HepG2 (cell line): ENCODE measurements around the gene ARIH2. TPM values are rescaled to one million over a fixed set of nuclear protein-coding genes. Genes with fewer than 3 reads are reported as not detected.

Experiments
- ATAC-seq: fragments of 200-7000 bp; cut with Tn5 transposase; 3 replicates; pipeline ENCODE4 v1.9.1; 2020; ENCODE audit warnings: mild to moderate bottlenecking, moderate library complexity
- BruUV-seq: library from RNA; stranded (reverse); fragments of 400-500 nt; replicated peaks from 2 replicates; lab custom pipeline; 2021; lab: Mats Ljungman, UMichigan
- CTCF ChIA-PET: fragments of 300-600 bp; formaldehyde crosslinking; extraction: SDS; loops from one replicate; lab custom pipeline; 2021; ENCODE audit warnings: low total read pairs, inconsistent platforms, low intra/inter-chr PET ratio; lab: Yijun Ruan, JAX
- POLR2A ChIA-PET: fragments of 350-600 bp; sonication (Branson Sonifier 250); formaldehyde crosslinking; loops from one replicate; lab custom pipeline; 2020; ENCODE audit warnings: antibody characterized with exemption, inconsistent platforms; lab: Yijun Ruan, JAX
- DNase-seq: peaks from one replicate; pipeline ENCODE4 v3.0.0-alpha.2; 2015; ENCODE audit warnings: low spot score
- FAIRE-seq: peaks from 3 replicates; lab custom pipeline; 2011; peaks lifted over from hg19 to GRCh38; lab: Jason Lieb, UNC
- H2AFZ ChIP-seq: one replicate; pipeline ENCODE4 v1.6.1; 2011; ENCODE audit warnings: low read length, inconsistent platforms
- H3K27ac ChIP-seq: fragments of 300-600 bp; 3 replicates; pipeline ENCODE4 v1.8.0; 2011; ENCODE audit warnings: mixed run types, mild to moderate bottlenecking, mixed read lengths, low read length, inconsistent platforms; ENCODE audit not compliant: insufficient read depth; ENCODE audit errors: extremely low read length
- H3K27me3 ChIP-seq, 2 experiments: fragments of 200-600 bp in 1 of 2; 2 replicates in 1 of 2; 3 replicates in 1 of 2; pipeline versions ENCODE4 v1.6.0 to v1.8.0; 2011; ENCODE audit warnings: low read length in 2 of 2, mild to moderate bottlenecking in 2 of 2, moderate library complexity in 2 of 2, inconsistent platforms in 1 of 2; ENCODE audit not compliant: insufficient read depth in 2 of 2, control insufficient read depth in 1 of 2
- H3K36me3 ChIP-seq, 2 experiments: fragments of 200-600 bp in 1 of 2; replicated peaks in 1 of 2; 2 replicates in 1 of 2; 3 replicates in 1 of 2; pipeline versions ENCODE4 v1.5.1 to v1.8.0; 2011; ENCODE audit warnings: low read length in 2 of 2, inconsistent platforms in 1 of 2; ENCODE audit not compliant: insufficient read depth in 2 of 2, control insufficient read depth in 1 of 2
- H3K4me1 ChIP-seq: 2 replicates; pipeline ENCODE4 v1.5.1; 2012; ENCODE audit warnings: low read length, inconsistent platforms; ENCODE audit not compliant: insufficient read depth
- H3K4me2 ChIP-seq: 2 replicates; pipeline ENCODE4 v1.6.0; 2011; ENCODE audit warnings: low read depth, low read length, inconsistent platforms
- H3K4me3 ChIP-seq, 3 experiments: fragments of 200-600 bp in 1 of 3; sonication (generic), shearing (Covaris generic) in 1 of 3; replicated peaks in 1 of 3; 2 replicates each; pipeline ENCODE4 v1.5.1; 2011 to 2016; ENCODE audit warnings: low read length in 3 of 3, inconsistent platforms in 2 of 3, low read depth in 2 of 3, mild to moderate bottlenecking in 2 of 3, control low read depth in 1 of 3, mixed read lengths in 1 of 3; ENCODE audit not compliant: insufficient read depth in 1 of 3
- H3K79me2 ChIP-seq: one replicate; pipeline ENCODE4 v1.6.1; 2011; ENCODE audit warnings: low read length, inconsistent platforms; ENCODE audit not compliant: insufficient read depth
- H3K9ac ChIP-seq: 2 replicates; pipeline ENCODE4 v1.6.0; 2011; ENCODE audit warnings: mild to moderate bottlenecking, low read depth, low read length, inconsistent platforms; ENCODE audit not compliant: insufficient read depth
- H3K9me3 ChIP-seq: 2 replicates; pipeline ENCODE4 v1.5.1; 2012; ENCODE audit warnings: mild to moderate bottlenecking, low read length
- H4K20me1 ChIP-seq: 2 replicates; pipeline ENCODE4 v1.6.0; 2011; ENCODE audit warnings: inconsistent platforms, mild to moderate bottlenecking, low read length, moderate library complexity; ENCODE audit not compliant: insufficient read depth
- AGO1 ChIP-seq: fragments of 200-400 bp; formaldehyde crosslinking; IDR thresholded peaks from 2 replicates; pipeline ENCODE4 v1.6.1; 2017; ENCODE audit warnings: mild to moderate bottlenecking, low read depth, low read length, moderate library complexity; ENCODE audit not compliant: poor library complexity, severe bottlenecking
- ATF7-NPFF ChIP-seq: sonication (generic); formaldehyde crosslinking; IDR thresholded peaks from 2 replicates; pipeline ENCODE4 v1.8.1; 2023; ENCODE audit warnings: mild to moderate bottlenecking, low read depth, missing genetic modification reagents, moderate library complexity
- CBFB ChIP-seq: sonication (generic); formaldehyde crosslinking; IDR thresholded peaks from 2 replicates; pipeline ENCODE4 v1.4.0; 2020; ENCODE audit warnings: missing genetic modification reagents
- CREB1 ChIP-seq, 2 experiments: fragments of 450-650 bp in 1 of 2; IDR thresholded peaks; 2 replicates each; pipeline ENCODE4 v1.6.1; 2016 to 2017; ENCODE audit warnings: control low read depth in 1 of 2, mild to moderate bottlenecking in 1 of 2, missing compliant biosample characterization in 1 of 2, missing genetic modification characterization in 1 of 2
- RARA ChIP-seq: IDR thresholded peaks from 2 replicates; pipeline ENCODE4 v1.6.1; 2016; ENCODE audit warnings: missing genetic modification reagents, missing compliant biosample characterization
- SNRNP70 ChIP-seq: fragments of 200-400 bp; formaldehyde crosslinking; IDR thresholded peaks from 2 replicates; pipeline ENCODE4 v1.6.1; 2017; ENCODE audit warnings: mild to moderate bottlenecking, low read depth, low read length, moderate library complexity
- U2AF2 ChIP-seq: fragments of 200-400 bp; formaldehyde crosslinking; IDR thresholded peaks from 2 replicates; pipeline ENCODE4 v1.6.1; 2017; ENCODE audit warnings: low read depth, mild to moderate bottlenecking, low read length
- ZFP62 ChIP-seq: sonication (generic); formaldehyde crosslinking; IDR thresholded peaks from 2 replicates; pipeline ENCODE4 v1.4.0; 2020; ENCODE audit warnings: missing genetic modification reagents
- ZNF350 ChIP-seq: sonication (generic); formaldehyde crosslinking; IDR thresholded peaks from 2 replicates; pipeline ENCODE4 v1.4.0; 2020; ENCODE audit warnings: mild to moderate bottlenecking, low read depth, missing genetic modification reagents, borderline replicate concordance
- ZNF773 ChIP-seq: sonication (generic); formaldehyde crosslinking; IDR thresholded peaks from 2 replicates; pipeline ENCODE4 v1.4.0; 2020; ENCODE audit warnings: missing genetic modification reagents, borderline replicate concordance
- WGBS: methylation state at CpG from one replicate; pipeline ENCODE4 v1.1.6; 2017; ENCODE audit warnings: low lambda C conversion rate; 5-methylcytosine and 5-hydroxymethylcytosine counted together
- in situ Hi-C: cut with HindIII; loops from 2 replicates; pipeline ENCODE4 v1.10.0; 2017; ENCODE audit warnings: low pct_unique_long_range_greater_than_20kb; ENCODE audit not compliant: extremely low pct_ligation_motif_present
- intact Hi-C: fragments of 100-400 bp; cut with micrococcal nuclease; formaldehyde crosslinking; loops from one replicate; pipeline ENCODE4 v1.10.0; 2022; ENCODE audit not compliant: unreplicated experiment
- polyA plus RNA-seq, 8 experiments: library from polyadenylated mRNA; depleted of rRNA in 3 of 8; stranded (reverse) in 7 of 8; unstranded in 1 of 8; fragments of >200 nt; fragmentation: Illumina TruSeq in 4 of 8; extraction: Trizol in 4 of 8; gene quantifications; 2 replicates each; pipeline versions ENCODE4 v1.2.1 to v1.2.3, GENCODE V29; 2011 to 2016; ENCODE audit warnings: low read depth in 4 of 8, missing spikeins in 1 of 8, mixed read lengths in 1 of 8; ENCODE audit not compliant: insufficient read depth in 1 of 8
- total RNA-seq, 5 experiments: library from RNA; depleted of rRNA; stranded (reverse); fragments of >200 nt; fragmentation: Illumina TruSeq; extraction: Trizol; gene quantifications; 2 replicates each; pipeline ENCODE4 v1.2.3, GENCODE V29; 2016; ENCODE audit warnings: low read depth in 1 of 5
- TF ChIP-seq, protein P1 (sequence below): sonication (generic); formaldehyde crosslinking; IDR thresholded peaks from 2 replicates; pipeline ENCODE4 v1.9.0; 2021; ENCODE audit warnings: missing genetic modification reagents, mild to moderate bottlenecking, borderline replicate concordance
- TF ChIP-seq, protein P2 (sequence below): sonication (generic); formaldehyde crosslinking; IDR thresholded peaks from 2 replicates; pipeline ENCODE4 v1.5.0; 2020; ENCODE audit warnings: missing genetic modification reagents
- TF ChIP-seq, protein P3 (sequence below): sonication (generic); formaldehyde crosslinking; IDR thresholded peaks from 2 replicates; pipeline ENCODE4 v1.8.1; 2022; ENCODE audit warnings: low read depth, mild to moderate bottlenecking, missing genetic modification reagents

ARIH2 gene
- total and polyA plus RNA-seq, 2 of the 13 experiments (the other 11 are each of a cell fraction or from before 2014, with no cell fraction given) = 64.8 to 83.3 TPM

DNA sequence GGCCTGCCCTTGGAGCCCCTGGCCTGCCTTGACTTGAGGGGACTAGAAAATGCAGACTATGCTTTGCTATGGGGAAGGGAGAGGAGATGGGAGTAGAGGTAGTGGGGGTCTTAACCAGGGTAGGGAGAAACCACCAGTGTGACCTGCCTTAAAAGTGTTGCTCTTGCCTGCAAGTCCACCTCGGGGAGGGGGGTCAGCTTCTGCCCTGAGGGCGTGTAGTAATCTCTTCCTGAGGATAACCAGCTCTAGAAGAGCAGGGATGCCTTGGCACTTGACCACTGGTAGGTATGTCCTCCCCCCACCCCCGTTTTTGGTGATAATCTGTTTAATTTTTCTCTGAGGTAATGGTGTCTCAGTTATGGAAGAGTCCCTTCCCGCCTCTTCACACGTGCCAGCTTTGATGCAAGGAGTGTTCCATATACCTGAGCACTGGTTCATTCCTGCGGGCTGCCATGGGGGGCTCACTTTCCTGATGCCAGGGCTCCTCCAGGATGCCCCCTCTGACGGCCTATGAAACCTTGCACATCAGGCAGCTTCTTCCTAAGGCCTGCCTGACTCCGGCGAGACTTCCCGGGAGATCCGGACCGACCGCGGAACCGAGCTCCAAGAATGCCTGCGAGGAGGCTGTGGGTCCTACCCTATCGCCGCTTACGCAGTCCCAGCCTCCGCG lies 70.6 kb downstream of the ARIH2 start (continued):
- TF ChIP-seq AGO1 (no peak), SNRNP70 (no peak), ZNF350 (CRISPR knock-in tag) (no peak), U2AF2 (no peak)
- TF ChIP-seq, protein P1, sequence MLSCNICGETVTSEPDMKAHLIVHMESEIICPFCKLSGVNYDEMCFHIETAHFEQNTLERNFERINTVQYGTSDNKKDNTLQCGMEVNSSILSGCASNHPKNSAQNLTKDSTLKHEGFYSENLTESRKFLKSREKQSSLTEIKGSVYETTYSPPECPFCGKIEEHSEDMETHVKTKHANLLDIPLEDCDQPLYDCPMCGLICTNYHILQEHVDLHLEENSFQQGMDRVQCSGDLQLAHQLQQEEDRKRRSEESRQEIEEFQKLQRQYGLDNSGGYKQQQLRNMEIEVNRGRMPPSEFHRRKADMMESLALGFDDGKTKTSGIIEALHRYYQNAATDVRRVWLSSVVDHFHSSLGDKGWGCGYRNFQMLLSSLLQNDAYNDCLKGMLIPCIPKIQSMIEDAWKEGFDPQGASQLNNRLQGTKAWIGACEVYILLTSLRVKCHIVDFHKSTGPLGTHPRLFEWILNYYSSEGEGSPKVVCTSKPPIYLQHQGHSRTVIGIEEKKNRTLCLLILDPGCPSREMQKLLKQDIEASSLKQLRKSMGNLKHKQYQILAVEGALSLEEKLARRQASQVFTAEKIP = no peak
- TF ChIP-seq, all 625 proteins: peak for 0

DNA sequence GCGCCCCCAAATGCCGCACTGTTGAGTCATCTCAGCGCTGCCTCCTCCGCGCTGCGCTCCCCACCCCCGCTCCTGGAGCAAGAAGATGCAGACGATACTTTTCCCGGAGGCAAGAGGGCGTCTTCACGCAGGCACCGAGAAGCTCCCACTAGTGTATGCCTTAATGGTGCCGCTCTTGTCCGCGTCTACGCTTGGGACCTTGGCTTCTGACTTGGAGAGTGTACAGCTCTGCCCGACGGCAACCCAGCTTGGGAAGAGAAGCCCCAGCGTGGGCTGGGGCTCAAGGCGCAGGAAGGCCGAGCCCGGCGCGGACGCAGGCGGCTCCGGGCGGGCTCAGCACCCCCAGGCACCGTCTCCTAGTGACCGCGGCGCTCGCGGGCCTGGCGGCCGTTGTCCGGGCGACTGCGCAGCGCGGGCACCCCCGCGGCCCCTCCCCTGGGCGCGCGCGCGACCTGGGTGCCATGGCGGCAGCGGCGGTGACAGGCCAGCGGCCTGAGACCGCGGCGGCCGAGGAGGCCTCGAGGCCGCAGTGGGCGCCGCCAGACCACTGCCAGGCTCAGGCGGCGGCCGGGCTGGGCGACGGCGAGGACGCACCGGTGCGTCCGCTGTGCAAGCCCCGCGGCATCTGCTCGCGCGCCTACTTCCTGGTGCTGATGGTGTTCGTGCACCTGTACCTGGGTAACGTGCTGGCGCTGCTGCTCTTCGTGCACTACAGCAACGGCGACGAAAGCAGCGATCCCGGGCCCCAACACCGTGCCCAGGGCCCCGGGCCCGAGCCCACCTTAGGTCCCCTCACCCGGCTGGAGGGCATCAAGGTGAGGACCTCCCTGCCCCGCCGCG lies 71.4 kb downstream of the ARIH2 start, which contains the start of gene P4HTM:
TSS of gene P4HTM (plus strand) at position 446 of the 840 bp plus-strand sequence. CDS start at position 462, 16 bp downstream.
- POLR2A ChIA-PET = no interaction called here
- BruUV-seq = no TSS peak
- Histone ChIP-seq H4K20me1 (no peaks in the 10 kb centered on the region), H3K27me3 (no peaks in the 10 kb centered on the region), H3K9ac (no peak within 1 kb of the TSS), H3K27ac (no peak within 1 kb of the TSS), H3K4me1 (no peaks in the 10 kb centered on the region), H2AFZ (no peak within 1 kb of the TSS), H3K4me3 (no peak within 1 kb of the TSS), H3K36me3 (peaks cover 0 to under 1% of the 10 kb centered on the region in 2 experiments; a peak in 1 of 5 replicates), H3K79me2 (no peaks in the 10 kb centered on the region), H3K9me3 (no peaks in the 10 kb centered on the region), H3K4me2 (no peak within 1 kb of the TSS)
- in situ Hi-C loops (no loop called here), intact Hi-C loops (loop anchor here (5.0 kb wide), 1 partner anchor 167 kb away; no protein-coding TSS in a partner anchor)
- ATAC-seq = no peak
- FAIRE-seq = no peak
- no peak for DNase-seq
- CTCF ChIA-PET = no interaction called here
- 97% methylated on average over 38 of the region's 91 CpGs for WGBS
- TF ChIP-seq CBFB (CRISPR knock-in tag) (no peak), ZNF773 (no peak), ZFP62 (CRISPR knock-in tag) (no peak), CREB1 (IDR thresholded peaks at IDR 0.05) (no peak), CREB1 (CRISPR knock-in tag; IDR thresholded peaks at IDR 0.05) (no peak), RARA (CRISPR knock-in tag) (no peak), ATF7-NPFF (CRISPR knock-in tag) (no peak)
- TF ChIP-seq, protein P2, sequence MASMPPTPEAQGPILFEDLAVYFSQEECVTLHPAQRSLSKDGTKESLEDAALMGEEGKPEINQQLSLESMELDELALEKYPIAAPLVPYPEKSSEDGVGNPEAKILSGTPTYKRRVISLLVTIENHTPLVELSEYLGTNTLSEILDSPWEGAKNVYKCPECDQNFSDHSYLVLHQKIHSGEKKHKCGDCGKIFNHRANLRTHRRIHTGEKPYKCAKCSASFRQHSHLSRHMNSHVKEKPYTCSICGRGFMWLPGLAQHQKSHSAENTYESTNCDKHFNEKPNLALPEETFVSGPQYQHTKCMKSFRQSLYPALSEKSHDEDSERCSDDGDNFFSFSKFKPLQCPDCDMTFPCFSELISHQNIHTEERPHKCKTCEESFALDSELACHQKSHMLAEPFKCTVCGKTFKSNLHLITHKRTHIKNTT = no peak
- TF ChIP-seq, protein P3, sequence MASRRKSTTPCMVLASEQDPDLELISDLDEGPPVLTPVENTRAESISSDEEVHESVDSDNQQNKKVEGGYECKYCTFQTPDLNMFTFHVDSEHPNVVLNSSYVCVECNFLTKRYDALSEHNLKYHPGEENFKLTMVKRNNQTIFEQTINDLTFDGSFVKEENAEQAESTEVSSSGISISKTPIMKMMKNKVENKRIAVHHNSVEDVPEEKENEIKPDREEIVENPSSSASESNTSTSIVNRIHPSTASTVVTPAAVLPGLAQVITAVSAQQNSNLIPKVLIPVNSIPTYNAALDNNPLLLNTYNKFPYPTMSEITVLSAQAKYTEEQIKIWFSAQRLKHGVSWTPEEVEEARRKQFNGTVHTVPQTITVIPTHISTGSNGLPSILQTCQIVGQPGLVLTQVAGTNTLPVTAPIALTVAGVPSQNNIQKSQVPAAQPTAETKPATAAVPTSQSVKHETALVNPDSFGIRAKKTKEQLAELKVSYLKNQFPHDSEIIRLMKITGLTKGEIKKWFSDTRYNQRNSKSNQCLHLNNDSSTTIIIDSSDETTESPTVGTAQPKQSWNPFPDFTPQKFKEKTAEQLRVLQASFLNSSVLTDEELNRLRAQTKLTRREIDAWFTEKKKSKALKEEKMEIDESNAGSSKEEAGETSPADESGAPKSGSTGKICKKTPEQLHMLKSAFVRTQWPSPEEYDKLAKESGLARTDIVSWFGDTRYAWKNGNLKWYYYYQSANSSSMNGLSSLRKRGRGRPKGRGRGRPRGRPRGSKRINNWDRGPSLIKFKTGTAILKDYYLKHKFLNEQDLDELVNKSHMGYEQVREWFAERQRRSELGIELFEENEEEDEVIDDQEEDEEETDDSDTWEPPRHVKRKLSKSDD = no peak
